H1 (cell line): ENCODE data around the gene SLCO4A1. TPM values are rescaled to one million over a fixed set of nuclear protein-coding genes. Genes with fewer than 3 reads are reported as not detected.

ENCODE experiments used
- CTCF ChIA-PET: fragments of 300-600 bp; sonication (Branson Sonifier 250); formaldehyde crosslinking; loops from one replicate; lab custom pipeline; 2021; ENCODE audit not compliant: partially characterized antibody; lab: Charles Lee
- POLR2A ChIA-PET: fragments of 300-600 bp; sonication (Branson Sonifier 250); formaldehyde crosslinking; loops from one replicate; lab custom pipeline; 2021; ENCODE audit warnings: inconsistent platforms; ENCODE audit not compliant: partially characterized antibody; lab: Charles Lee
- DNase-seq, 2 experiments: peaks; one replicate each; pipeline versions ENCODE4 v3.0.0 to v3.0.0-alpha.2; 2010 to 2022; ENCODE audit warnings: low spot score in 2 of 2, low read depth in 1 of 2, mixed read lengths in 1 of 2
- FAIRE-seq: peaks from 2 replicates; lab custom pipeline; 2011; peaks lifted over from hg19 to GRCh38; lab: Jason Lieb, UNC
- H2AFZ ChIP-seq: 2 replicates; pipeline ENCODE4 v1.8.1; 2012; ENCODE audit warnings: low read length, inconsistent platforms
- H2AK5ac ChIP-seq: 2 replicates; pipeline ENCODE4 v1.6.1; 2013; ENCODE audit warnings: low read depth, low read length
- H2BK120ac ChIP-seq: replicated peaks from 2 replicates; pipeline ENCODE3; 2013; ENCODE audit warnings: low read depth, low read length, inconsistent platforms
- H2BK12ac ChIP-seq: 2 replicates; pipeline ENCODE4 v1.6.1; 2013; ENCODE audit warnings: low read depth, low read length
- H2BK15ac ChIP-seq: 2 replicates; pipeline ENCODE4 v1.6.1; 2013; ENCODE audit warnings: low read length
- H2BK20ac ChIP-seq: 2 replicates; pipeline ENCODE4 v1.6.1; 2013; ENCODE audit warnings: low read length
- H2BK5ac ChIP-seq: 2 replicates; pipeline ENCODE4 v1.6.1; 2013; ENCODE audit warnings: low read depth, low read length
- H3K14ac ChIP-seq: 2 replicates; pipeline ENCODE4 v1.6.1; 2013; ENCODE audit warnings: inconsistent platforms; ENCODE audit not compliant: insufficient read length
- H3K18ac ChIP-seq: 2 replicates; pipeline ENCODE4 v1.6.1; 2013; ENCODE audit warnings: low read length; ENCODE audit errors: extremely low read depth
- H3K23ac ChIP-seq: 2 replicates; pipeline ENCODE4 v1.6.1; 2013; ENCODE audit warnings: inconsistent platforms; ENCODE audit not compliant: insufficient read length
- H3K23me2 ChIP-seq: 2 replicates; pipeline ENCODE4 v1.6.1; 2013; ENCODE audit warnings: low read depth, low read length
- H3K27ac ChIP-seq: 2 replicates; pipeline ENCODE4 v1.6.1; 2011; ENCODE audit warnings: low read depth, low read length, inconsistent platforms
- H3K27me3 ChIP-seq, 4 experiments: replicated peaks in 1 of 4; 1 replicate in 1 of 4; 2 replicates in 3 of 4; pipeline versions ENCODE4 v1.6.1 to v1.8.1; 2011 to 2013; ENCODE audit warnings: low read length in 3 of 4, mild to moderate bottlenecking in 3 of 4, inconsistent platforms in 2 of 4, mixed read lengths in 2 of 4, moderate library complexity in 1 of 4; ENCODE audit not compliant: control insufficient read depth in 3 of 4, insufficient read depth in 3 of 4; ENCODE audit errors: extremely low read depth in 1 of 4
- H3K36me3 ChIP-seq, 4 experiments: 2 replicates each; pipeline versions ENCODE4 v1.6.1 to v1.8.1; 2011 to 2013; ENCODE audit warnings: mild to moderate bottlenecking in 4 of 4, low read length in 3 of 4, moderate library complexity in 2 of 4, control low read depth in 1 of 4, inconsistent platforms in 1 of 4; ENCODE audit not compliant: insufficient read depth in 4 of 4, control insufficient read depth in 2 of 4
- H3K4ac ChIP-seq: replicated peaks from 2 replicates; pipeline ENCODE3; 2013; ENCODE audit warnings: low read length, low read depth, mixed read lengths, inconsistent platforms; ENCODE audit not compliant: insufficient read length
- H3K4me1 ChIP-seq, 4 experiments: replicated peaks in 1 of 4; 1 replicate in 1 of 4; 2 replicates in 3 of 4; pipeline versions ENCODE4 v1.6.1 to v1.8.1; 2011 to 2013; ENCODE audit warnings: low read length in 3 of 4, inconsistent platforms in 2 of 4, mixed read lengths in 1 of 4; ENCODE audit not compliant: insufficient read depth in 4 of 4, control insufficient read depth in 3 of 4
- H3K4me2 ChIP-seq, 2 experiments: 2 replicates each; pipeline versions ENCODE4 v1.6.1 to v1.8.1; 2011 to 2013; ENCODE audit warnings: low read depth in 2 of 2, low read length in 2 of 2, control low read depth in 1 of 2, inconsistent platforms in 1 of 2, mild to moderate bottlenecking in 1 of 2; ENCODE audit not compliant: insufficient read depth in 1 of 2
- H3K4me3 ChIP-seq, 4 experiments: fragments of 200-600, 300-600 bp in 1 of 4; sonication (generic), shearing (Covaris generic), sonication (Bioruptor Twin) in 1 of 4; 2 replicates each; pipeline versions ENCODE4 v1.5.1 to v1.8.1; 2011 to 2016; ENCODE audit warnings: low read length in 4 of 4, low read depth in 3 of 4, control low read depth in 2 of 4, inconsistent platforms in 2 of 4, mild to moderate bottlenecking in 2 of 4, mixed read lengths in 1 of 4, moderate library complexity in 1 of 4; ENCODE audit not compliant: insufficient read depth in 2 of 4; ENCODE audit errors: extremely low read depth in 1 of 4
- H3K56ac ChIP-seq: replicated peaks from 2 replicates; pipeline ENCODE3; 2013; ENCODE audit warnings: low read depth, mild to moderate bottlenecking, mixed read lengths, low read length, inconsistent platforms; ENCODE audit not compliant: insufficient read length
- H3K79me1 ChIP-seq: 2 replicates; pipeline ENCODE4 v1.6.1; 2013; ENCODE audit warnings: low read depth, low read length, control low read depth
- H3K79me2 ChIP-seq, 2 experiments: 2 replicates each; pipeline versions ENCODE4 v1.6.1 to v1.8.1; 2012 to 2013; ENCODE audit warnings: low read length in 2 of 2, mild to moderate bottlenecking in 2 of 2, inconsistent platforms in 1 of 2; ENCODE audit not compliant: insufficient read depth in 2 of 2, control insufficient read depth in 1 of 2
- H3K9ac ChIP-seq, 4 experiments: replicated peaks in 1 of 4; 1 replicate in 1 of 4; 2 replicates in 3 of 4; pipeline versions ENCODE4 v1.6.1 to v1.8.1; 2011 to 2013; ENCODE audit warnings: low read depth in 3 of 4, low read length in 3 of 4, control low read depth in 2 of 4, mild to moderate bottlenecking in 2 of 4, moderate library complexity in 2 of 4, inconsistent platforms in 1 of 4; ENCODE audit errors: extremely low read depth in 1 of 4
- H3K9me3 ChIP-seq, 2 experiments: 2 replicates each; pipeline versions ENCODE4 v1.6.1 to v1.8.1; 2012 to 2013; ENCODE audit warnings: mild to moderate bottlenecking in 2 of 2, moderate library complexity in 2 of 2, control low read depth in 1 of 2, inconsistent platforms in 1 of 2, low read depth in 1 of 2, low read length in 1 of 2, mixed read lengths in 1 of 2; ENCODE audit not compliant: insufficient read depth in 2 of 2
- H4K20me1 ChIP-seq, 2 experiments: replicated peaks in 1 of 2; 2 replicates each; pipeline versions ENCODE3 to v1.8.1; 2011 to 2013; ENCODE audit warnings: inconsistent platforms in 2 of 2, low read length in 2 of 2, mild to moderate bottlenecking in 1 of 2; ENCODE audit not compliant: insufficient read depth in 2 of 2, control insufficient read depth in 1 of 2
- H4K5ac ChIP-seq: 2 replicates; pipeline ENCODE4 v1.6.1; 2013; ENCODE audit warnings: low read length, low read depth, mixed read lengths, inconsistent platforms; ENCODE audit not compliant: insufficient read length
- H4K8ac ChIP-seq: 2 replicates; pipeline ENCODE4 v1.8.0; 2013; ENCODE audit warnings: mild to moderate bottlenecking, moderate library complexity, low read length, inconsistent platforms; ENCODE audit not compliant: insufficient read depth; ENCODE audit errors: extremely low read depth
- H4K91ac ChIP-seq: replicated peaks from 2 replicates; pipeline ENCODE3; 2013; ENCODE audit warnings: low read length, mixed read lengths, inconsistent platforms; ENCODE audit not compliant: insufficient read length
- CBX5 ChIP-seq: fragments of 300-800, 300-1000 bp; sonication (generic); IDR thresholded peaks from 2 replicates; pipeline ENCODE4 v1.7.1; 2016; ENCODE audit warnings: antibody characterized with exemption, low read length, low read depth
- EGR1 ChIP-seq: IDR thresholded peaks from 2 replicates; pipeline ENCODE4 v1.6.1; 2011; ENCODE audit warnings: low read depth, low read length, borderline replicate concordance
- EZH2 ChIP-seq: fragments of 200-600 bp; sonication (generic); IDR thresholded peaks from 2 replicates; pipeline ENCODE4 v1.7.1; 2012; ENCODE audit warnings: low read depth, mild to moderate bottlenecking, moderate library complexity, low read length, inconsistent platforms; ENCODE audit not compliant: severe bottlenecking
- KDM1A ChIP-seq: fragments of 200-600, 300-600 bp; sonication (generic); IDR thresholded peaks from 2 replicates; pipeline ENCODE4 v1.7.1; 2016; ENCODE audit warnings: mild to moderate bottlenecking, low read length, borderline replicate concordance
- POU5F1 ChIP-seq: IDR thresholded peaks from 2 replicates; pipeline ENCODE4 v1.6.1; 2011; ENCODE audit warnings: low read depth, mild to moderate bottlenecking, low read length, moderate library complexity
- RBBP5 ChIP-seq: IDR thresholded peaks from 2 replicates; pipeline ENCODE4 v1.7.1; 2012; ENCODE audit warnings: low read depth, mild to moderate bottlenecking, inconsistent platforms, low read length, moderate library complexity, borderline replicate concordance
- RNF2 ChIP-seq: fragments of 200-900, 300-1000 bp; sonication (generic); IDR thresholded peaks from 2 replicates; pipeline ENCODE4 v1.7.1; 2016; ENCODE audit warnings: borderline replicate concordance, low read depth, mild to moderate bottlenecking, antibody characterized with exemption, low read length; ENCODE audit not compliant: poor library complexity, severe bottlenecking; ENCODE audit errors: missing control alignments
- SIN3A ChIP-seq, 2 experiments: IDR thresholded peaks in 1 of 2; conservative IDR thresholded peaks in 1 of 2; 2 replicates each; pipeline ENCODE4 v1.6.1; 2011 to 2012; ENCODE audit warnings: low read length in 2 of 2, improper control_type of control experiment in 1 of 2, low read depth in 1 of 2, mild to moderate bottlenecking in 1 of 2
- SIX5 ChIP-seq: IDR thresholded peaks from 2 replicates; pipeline ENCODE4 v1.6.1; 2011; ENCODE audit warnings: mild to moderate bottlenecking, low read depth, low read length
- SUZ12 ChIP-seq: fragments of 200-600 bp; sonication (generic); IDR thresholded peaks from 2 replicates; pipeline ENCODE4 v1.6.1; 2012; ENCODE audit warnings: mild to moderate bottlenecking, inconsistent platforms, low read length, moderate library complexity, mixed read lengths
- TAF1 ChIP-seq: IDR thresholded peaks from 2 replicates; pipeline ENCODE4 v1.6.1; 2011; ENCODE audit warnings: mild to moderate bottlenecking, low read depth, low read length
- TAF7 ChIP-seq: optimal IDR thresholded peaks from 2 replicates; pipeline ENCODE3; 2011; ENCODE audit warnings: low read depth, mild to moderate bottlenecking, inconsistent platforms, low read length, moderate library complexity, borderline replicate concordance
- WGBS, 2 experiments: shearing (Covaris generic) in 1 of 2; methylation state at CpG; one replicate each; pipeline versions ENCODE4 v1.1.6 to v1.1.7; 2013 to 2015; ENCODE audit warnings: low lambda C conversion rate in 2 of 2, mixed read lengths in 2 of 2, inconsistent platforms in 1 of 2, low coverage in 1 of 2, missing lambda C conversion rate in 1 of 2; ENCODE audit not compliant: insufficient replicate concordance in 2 of 2, insufficient coverage in 1 of 2, insufficient read length in 1 of 2; ENCODE audit errors: extremely low coverage in 1 of 2, missing lambda C conversion rate in 1 of 2; 5-methylcytosine and 5-hydroxymethylcytosine counted together
- polyA plus RNA-seq, 7 experiments: library from polyadenylated mRNA; depleted of rRNA in 3 of 7; stranded (reverse) in 5 of 7; unstranded in 2 of 7; fragments of >200 nt in 5 of 7; fragments of 200-250 nt in 2 of 7; gene quantifications; 1 replicate in 5 of 7; 2 replicates in 1 of 7; 4 replicates in 1 of 7; pipeline versions ENCODE4 v1.2.1 to v1.2.3, GENCODE V29; 2011 to 2013; ENCODE audit warnings: missing spikeins in 2 of 7, mixed read lengths in 2 of 7
- total RNA-seq: library from RNA; stranded (reverse); fragmentation: NEBNext Ultra II Directional; extraction: Animal tissue kit (Norgen Biotek cat#: 25700); gene quantifications from 2 replicates; pipeline ENCODE4 v1.2.1, GENCODE V29; 2021
- TF ChIP-seq, protein P1 (sequence below): IDR thresholded peaks from 2 replicates; pipeline ENCODE4 v1.6.1; 2012; ENCODE audit warnings: inconsistent platforms

Gene SLCO4A1
- total and polyA plus RNA-seq, 2 of the 8 experiments (the other 6 are each of a cell fraction or from before 2014, with no cell fraction given) = 10.5 to 18.5 TPM

DNA sequence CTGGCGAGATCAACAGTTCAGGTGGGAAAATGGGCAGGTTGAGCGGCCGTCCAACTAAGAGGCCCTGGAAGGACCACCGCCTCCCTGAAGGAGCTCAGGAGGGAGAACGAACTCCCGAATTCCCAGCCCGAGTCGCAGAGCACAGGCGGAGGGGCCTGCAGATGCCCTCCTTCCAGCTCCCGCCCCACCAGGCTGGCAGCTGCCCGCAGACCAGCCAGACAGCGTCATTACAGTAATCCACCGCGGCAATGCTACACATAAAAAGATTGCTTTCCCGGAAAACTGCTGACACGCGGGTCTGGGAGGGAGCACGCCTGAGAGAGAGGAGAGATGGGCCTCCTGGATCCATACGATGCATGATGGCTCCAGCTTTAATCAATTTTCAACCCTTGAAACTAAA, 30.5 kb upstream of the SLCO4A1 start:
- Histone ChIP-seq H3K4me2 (no peak overlapping the region), H2BK12ac (no peak overlapping the region), H2BK15ac (no peak overlapping the region), H2BK5ac (no peak overlapping the region), H3K27ac (no peak overlapping the region), H3K9me3 (no peaks in the 10 kb centered on the region; a peak in 1 of 4 replicates), H2AFZ (no peak overlapping the region), H3K27me3 (no peaks in the 10 kb centered on the region), H3K23ac (no peak overlapping the region), H2BK120ac (no peak overlapping the region), H3K18ac (no peak overlapping the region), H4K91ac (no peak overlapping the region), H3K36me3 (no peaks in the 10 kb centered on the region), H3K79me1 (no peaks in the 10 kb centered on the region), H3K4me3 (no peak overlapping the region), H3K4ac (no peak overlapping the region), H3K9ac (no peak overlapping the region), H4K8ac (no peak overlapping the region), H3K4me1 (peaks cover 3 to 15% (median 5%) of the 10 kb centered on the region in 4 experiments), H3K56ac (no peak overlapping the region), H2BK20ac (no peak overlapping the region), H4K5ac (no peak overlapping the region), H3K79me2 (no peaks in the 10 kb centered on the region), H2AK5ac (no peak overlapping the region), H4K20me1 (no peaks in the 10 kb centered on the region), H3K23me2 (peaks cover 3% of the 10 kb centered on the region; the same call in 1 of the 2 replicates), H3K14ac (no peak overlapping the region)
- FAIRE-seq = no peak
- no peak for DNase-seq
- CTCF ChIA-PET = interaction anchor here (0.8 to 2.8 kb wide), 4 partner anchors 8 to 201 kb away, joined by 3 to 15 read pairs (median 4); no protein-coding TSS in a partner anchor
- POLR2A ChIA-PET = interaction anchor here (1.6 to 2.3 kb wide), 2 partner anchors 11 to 81 kb away, joined by 3 to 7 read pairs; no protein-coding TSS in a partner anchor
- 93% methylated on average over 19 of the region's 19 CpGs; no CpG with 5 or more reads in 1 of the 2 experiments for WGBS, 2 experiments
- TF ChIP-seq SIN3A (conservative IDR thresholded peaks at IDR 0.05 in 1 of 2, IDR thresholded peaks at IDR 0.05 in 1 of 2; ENCODE audit: low read depth in 1 of 2, low read length in 2 of 2) (no peak), RBBP5 (no peak), CBX5 (no peak), SUZ12 (no peak), POU5F1 (no peak), EZH2 (no peak), RNF2 (no peak), KDM1A (no peak), SIX5 (no peak), TAF7 (no peak), TAF1 (no peak), EGR1 (no peak)
- TF ChIP-seq, protein P1, sequence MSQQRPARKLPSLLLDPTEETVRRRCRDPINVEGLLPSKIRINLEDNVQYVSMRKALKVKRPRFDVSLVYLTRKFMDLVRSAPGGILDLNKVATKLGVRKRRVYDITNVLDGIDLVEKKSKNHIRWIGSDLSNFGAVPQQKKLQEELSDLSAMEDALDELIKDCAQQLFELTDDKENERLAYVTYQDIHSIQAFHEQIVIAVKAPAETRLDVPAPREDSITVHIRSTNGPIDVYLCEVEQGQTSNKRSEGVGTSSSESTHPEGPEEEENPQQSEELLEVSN = no peak
